Non-pigmented ciliary epithelial cell (primary cell): ENCODE measurements around the gene SYTL1.

Source experiments
- DNase-seq: peaks from one replicate; pipeline ENCODE4 v3.0.0-alpha.2; 2010; ENCODE audit warnings: low read depth

Gene SYTL1

DNA sequence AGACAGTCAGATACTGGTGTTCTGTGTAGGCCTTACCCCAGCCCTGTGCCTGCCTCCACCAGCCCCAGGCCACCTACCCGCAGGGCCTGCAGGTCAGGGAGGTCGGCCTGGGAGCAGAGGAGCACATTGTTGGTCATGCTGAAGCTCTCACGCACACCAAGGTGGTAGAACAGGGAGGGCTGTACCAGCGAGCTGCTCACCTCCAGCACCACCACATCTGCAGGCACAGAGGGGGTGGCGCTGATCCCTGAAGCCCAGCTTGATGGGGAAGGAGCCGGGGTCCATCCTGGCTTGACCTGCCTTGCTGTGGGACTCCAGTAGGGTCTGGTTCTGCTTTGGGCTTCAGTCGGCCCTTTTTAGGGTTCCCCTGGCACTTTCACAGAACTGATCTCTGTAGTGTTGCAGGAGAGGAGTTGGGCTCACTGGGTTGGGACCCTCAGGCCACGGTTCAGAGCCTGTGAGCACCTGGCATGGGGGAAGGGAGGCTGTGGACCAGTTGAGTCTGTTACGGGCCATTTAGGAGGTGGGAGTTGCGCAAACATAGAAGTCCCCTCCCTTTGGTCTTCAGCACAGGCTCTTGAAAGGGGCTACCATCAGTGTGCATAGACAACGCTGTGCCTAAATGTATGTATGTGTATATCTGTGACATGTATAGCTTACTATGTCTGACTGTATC is 23.0 kb downstream of the SYTL1 start:
- no peak for DNase-seq

DNA sequence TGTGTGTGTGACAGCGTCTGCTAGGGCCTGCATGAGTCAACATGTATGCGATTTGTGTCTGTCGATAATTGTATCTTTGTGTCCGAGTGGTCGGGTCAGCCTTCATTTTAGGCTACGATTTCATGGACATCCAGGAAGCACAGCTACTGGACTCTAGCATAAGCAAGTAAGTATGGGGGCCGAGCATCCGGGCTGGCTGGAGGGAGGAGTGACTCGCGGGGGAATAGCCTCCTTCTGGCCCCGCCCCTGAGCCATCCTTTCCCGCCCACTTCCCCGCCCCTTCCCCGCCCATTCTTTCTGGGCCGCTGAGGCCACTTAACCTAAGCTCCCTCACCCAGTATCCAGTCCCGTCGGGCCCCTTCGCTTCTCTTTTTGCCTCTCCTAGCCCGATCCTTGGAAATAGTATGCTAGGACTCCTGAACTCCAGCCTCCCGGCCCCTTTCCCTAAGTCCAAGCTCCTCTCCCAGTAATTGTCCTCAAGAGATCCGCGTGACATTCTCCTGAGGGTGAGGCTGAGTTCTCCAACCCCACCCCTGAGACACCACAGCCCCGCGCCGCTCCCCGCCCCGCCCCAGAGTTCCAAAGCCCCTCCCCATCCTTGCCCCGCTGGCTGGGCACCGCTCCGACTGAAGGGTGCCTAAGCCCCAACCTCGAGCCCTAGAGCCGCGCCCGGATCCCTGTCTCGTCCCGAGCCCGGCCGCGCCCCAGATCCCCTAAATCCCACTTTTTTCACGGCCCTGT is 23.7 kb downstream of the SYTL1 start:
- peak; percentile 50 for DNase-seq

DNA sequence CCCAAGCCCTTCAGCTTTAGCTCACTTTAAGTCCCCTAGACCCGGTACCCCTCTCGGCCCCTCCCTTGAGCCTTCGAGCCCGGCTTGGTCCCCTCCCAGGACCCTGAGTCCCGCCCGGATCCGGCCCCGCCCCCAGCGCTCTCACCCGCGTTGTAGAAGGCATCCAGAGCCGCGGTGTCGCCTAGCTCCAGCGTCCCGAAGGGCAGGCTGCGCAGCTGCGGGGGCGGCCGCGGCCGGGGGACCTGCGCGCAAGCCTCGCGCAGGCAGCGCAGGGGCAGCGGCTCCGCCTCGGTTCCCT is 24.2 kb downstream of the SYTL1 start:
- DNase-seq = no peak

DNA sequence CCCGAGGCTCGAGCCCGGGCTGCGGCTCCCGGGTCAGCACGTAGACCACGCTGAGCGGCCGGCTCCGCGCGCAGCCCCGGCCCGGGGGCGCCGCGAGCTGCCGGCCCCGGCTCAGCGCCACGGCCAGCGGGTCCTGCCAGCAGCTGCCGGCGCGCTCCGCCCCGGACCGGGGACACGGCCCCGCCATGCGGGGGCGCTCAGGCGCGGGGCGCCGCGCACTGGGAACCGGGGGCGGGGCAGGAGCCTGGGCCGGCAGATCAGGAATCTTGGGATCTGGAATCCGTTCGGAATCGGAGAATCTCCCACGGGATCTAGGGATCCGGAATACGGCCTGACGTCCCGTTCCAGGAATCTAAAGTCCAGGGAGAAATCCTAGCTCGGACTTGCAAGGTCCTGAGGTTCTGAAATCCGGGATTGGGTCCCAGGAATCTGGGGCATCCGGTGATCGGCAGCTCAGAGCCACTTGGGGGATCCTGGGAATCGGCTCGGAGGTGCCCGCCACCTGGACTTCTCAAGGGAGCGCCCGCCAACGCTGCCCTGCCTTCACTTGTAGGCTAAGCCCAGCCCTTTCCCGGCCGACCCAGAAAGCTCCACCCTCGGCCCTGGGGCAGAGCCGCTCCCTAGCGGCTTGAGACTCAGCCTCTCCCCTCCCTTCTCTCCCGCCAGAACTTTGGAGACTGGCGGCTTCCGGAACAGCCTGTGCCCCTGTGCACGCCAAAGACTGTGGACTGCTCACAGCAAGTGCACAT is 24.8 kb downstream of the SYTL1 start, which contains the start of gene MAP3K6:
MAP3K6 (minus strand) TSS at position 551 of the 749 bp plus-strand sequence; CDS start at position 187, 364 bp downstream.
- no peak for DNase-seq

DNA sequence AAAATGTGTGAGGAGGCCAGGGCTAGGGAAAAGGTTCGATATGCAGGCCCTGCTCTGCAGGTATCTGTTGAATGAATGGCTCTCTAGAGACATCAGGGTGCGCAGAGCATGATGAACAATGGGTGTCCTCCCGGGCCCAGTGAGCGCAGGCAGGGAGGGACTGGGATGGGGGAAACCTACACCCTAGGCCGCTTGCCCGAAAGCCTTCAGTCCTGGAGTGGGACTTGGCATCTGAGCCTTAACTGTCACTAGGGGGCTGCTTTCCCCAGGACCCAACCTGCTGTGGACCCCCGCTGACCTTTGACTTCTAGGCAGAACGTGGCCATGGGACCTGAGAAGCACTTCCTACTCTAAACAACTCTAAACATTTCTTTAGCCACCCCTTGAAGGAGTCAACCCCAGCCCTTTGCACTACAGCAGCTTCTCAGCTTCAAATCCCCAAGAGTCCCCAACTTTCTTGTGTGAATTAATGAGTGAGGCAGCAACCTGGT is 25.4 kb downstream of the SYTL1 start:
- no peak for DNase-seq

DNA sequence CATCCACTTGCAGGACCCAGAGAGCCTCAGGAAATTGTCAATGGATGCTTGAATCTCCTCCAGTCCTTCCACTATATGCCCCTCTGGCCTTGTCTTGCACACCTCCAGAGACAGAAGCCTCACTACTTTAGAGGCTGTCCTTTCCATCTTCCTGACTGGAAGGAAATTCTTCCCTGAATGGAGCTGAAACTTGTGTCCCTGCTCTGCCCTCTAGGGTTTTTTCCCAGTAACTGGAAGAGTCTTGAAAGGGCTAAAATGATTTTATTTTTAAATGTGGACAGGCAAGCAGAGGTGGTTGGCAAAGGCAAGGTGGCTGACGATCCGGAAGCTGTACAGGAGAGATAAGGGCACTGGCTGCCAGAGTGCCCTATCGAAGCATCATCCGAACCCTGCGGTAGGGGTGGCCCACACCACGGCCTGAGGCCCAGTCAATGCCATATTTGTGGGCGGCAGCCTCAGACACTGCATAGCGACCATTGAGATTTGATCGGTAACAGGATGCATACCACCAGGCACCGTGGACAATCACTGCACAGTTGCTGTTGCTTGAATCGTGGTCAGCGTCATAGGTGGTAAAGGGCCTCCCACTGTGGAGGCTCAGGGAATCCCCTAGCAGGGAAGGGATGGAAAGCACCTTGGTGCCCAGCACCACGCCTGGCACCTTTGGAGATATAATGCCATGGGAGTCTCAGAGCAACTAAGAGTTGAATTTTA is 27.2 kb downstream of the SYTL1 start:
- no peak for DNase-seq

DNA sequence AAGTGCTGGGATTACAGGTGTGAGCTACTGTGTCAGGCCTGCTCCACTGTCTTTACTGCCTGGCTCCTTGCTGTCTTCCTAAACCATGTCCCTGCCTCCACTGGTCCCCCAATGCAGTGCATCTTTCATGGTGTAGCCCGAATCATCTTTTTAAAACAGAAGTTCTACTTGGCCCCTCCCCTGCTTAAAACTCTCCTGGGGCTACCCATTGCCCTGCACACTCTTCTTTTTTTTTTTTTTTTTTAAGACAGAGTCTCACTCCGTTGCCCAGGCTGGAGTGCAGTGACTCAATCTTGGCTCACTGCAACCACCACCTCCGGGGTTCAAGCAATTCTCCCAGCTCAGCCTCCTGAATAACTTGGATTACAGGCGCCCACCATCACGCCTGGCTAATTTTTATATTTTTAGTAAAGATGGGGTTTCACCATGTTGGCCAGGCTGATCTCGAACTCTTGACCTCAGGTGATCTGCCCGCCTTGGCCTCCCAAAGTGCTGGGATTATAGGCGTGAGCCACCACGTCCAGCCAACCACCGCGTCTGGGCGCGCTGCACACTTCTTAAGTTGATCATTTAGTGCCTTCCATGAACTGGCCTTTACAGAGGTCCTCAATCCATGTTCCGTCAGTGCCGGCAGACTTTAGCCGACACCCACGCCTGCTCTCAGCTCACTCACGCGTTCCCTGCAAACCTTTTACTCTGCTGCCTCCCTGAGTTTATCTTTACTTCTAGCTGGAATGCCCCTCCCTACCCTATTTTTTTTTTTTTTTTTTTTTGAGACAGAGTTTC is 30.4 kb downstream of the SYTL1 start:
- no peak for DNase-seq

DNA sequence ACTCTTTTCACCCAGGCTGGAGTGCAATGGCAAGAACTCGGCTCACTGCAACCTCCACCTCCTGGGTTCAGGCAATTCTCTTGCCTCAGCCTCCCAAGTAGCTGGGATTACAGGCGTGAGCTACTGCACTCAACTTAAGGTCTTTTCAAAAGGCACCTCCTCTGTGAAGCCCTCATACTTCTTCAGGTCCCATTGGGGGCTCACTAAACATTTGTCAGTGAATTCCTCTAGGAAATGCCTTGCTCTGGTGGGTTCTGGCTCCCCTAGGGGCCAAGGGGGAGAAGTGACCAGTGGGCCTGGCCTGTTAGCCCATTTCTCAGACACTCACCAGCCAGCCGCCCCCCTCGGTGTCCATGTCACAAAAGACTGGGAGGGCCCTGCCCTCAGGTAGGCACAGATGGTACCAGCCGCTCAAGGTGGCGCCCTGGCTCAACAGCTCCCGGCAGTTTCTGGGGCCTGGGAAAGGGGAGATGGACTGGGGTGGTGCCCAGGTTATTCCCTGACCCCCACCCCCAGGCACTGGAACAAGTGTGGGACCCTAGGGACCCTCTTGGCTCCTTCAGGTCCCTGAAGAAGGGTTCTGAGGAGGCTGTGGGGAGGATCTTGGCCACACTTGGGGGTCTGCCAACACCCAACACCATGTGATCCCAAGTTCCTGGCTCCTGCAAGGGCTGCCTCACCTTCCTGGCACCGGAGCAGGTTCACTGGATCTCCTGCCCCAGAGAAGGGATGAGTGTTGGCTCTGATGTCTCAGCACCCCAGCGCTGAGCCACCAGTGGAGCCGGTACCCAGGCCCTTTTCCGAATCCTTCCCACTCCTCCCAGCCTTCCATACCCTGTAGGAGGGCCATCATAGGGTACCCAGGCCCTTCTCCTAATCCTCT is 31.2 kb downstream of the SYTL1 start:
- DNase-seq = no peak

DNA sequence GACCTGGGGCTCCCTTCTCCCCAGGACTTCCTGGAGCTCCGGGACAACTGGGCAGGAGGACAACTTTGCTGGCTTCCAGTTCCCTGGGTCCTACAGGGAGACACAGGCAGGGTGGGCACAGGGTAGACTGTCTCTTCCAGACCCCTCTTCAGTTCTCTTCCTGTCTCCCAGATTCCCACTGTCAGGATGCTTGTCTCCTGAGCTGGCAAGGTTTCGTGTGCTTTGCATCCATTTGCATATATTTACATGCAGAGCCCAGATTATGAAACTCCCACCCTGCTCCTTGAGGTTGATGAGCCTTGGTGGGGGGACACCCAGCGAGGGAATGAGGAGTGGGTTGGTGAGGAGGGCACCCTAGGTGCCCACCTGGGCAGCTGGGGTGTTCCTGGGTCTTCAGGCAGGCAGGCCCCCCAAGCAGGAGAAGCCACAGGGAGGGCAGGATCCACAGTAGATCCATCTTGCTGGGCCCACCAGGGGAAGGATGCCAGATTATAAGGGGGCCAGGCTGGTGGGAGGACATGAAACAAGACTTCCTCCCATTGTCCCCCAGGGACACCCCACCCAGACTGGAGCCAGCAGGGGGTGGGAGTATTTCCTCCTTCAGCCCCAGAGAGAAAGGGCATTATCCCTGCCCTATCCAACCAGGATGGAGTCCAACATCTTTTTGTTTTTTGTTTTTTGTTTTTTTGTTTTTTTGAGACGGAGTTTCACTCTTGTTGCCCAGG is 32.7 kb downstream of the SYTL1 start, which contains the start of gene FCN3:
FCN3 (minus strand) TSS at position 463 of the 725 bp plus-strand sequence; CDS start at position 457, 6 bp downstream.
- no peak for DNase-seq

DNA sequence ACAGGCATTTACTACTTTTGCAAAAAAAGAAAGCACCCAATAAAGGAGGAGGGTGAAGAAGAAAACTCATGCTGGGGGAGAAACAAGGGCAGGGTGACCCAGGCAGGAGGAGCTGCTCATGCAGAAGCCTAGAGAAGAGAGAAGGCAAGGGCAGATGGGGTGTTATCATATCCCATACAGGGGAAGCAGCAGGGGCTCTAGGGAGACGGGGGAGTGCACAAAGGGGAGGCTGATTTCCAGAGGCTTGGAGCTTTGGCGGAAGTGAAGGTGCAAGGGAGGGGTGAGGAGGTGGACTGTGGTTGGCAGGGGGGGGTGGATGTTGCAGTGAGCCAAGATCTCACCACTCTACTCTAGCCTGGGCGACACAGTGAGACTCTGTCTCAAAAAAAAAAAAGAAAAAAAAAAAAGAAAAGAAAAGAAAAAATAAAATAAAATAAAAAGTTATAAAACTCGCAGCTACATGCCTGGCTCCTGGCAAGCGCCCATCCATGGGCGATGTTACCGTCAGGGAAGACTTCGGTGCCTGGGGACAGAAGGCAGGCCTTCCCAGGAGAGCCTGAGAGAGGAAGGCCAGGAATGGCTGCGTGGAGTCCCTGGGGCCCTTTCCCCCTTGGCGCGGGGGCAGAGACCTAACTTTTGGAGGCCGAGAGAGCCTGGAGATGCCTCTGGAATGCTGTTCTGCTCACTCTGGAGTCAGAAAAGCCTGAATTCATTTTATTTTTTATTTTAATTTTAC is 36.1 kb downstream of the SYTL1 start:
- no peak for DNase-seq

DNA sequence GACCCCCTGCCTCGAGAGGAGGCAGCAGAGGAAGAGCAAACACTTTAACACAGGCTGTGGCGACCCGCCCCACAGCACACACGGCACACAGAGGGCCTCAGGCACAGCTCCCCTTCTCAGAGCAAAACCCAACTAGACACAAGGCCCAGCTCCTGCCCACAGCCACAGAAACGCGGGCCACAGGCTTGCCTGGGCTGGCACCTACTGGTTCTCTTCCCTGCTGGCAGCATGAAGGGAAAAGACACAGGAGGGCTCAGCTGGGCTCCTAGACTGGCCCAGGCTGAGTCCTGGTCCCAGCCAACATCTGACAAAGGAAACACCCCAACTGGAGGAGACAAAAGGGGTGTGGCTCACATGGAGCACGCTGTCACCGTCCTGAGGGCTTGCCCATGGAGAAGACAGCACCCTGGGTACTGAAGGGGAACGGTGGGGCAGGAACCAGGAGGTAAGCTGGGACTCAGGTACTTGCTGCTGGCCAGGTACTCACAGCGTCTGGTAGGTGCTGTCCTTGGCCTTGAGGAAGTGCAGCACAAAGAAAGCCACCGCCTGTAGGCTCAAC is 37.8 kb downstream of the SYTL1 start:
- DNase-seq = no peak

DNA sequence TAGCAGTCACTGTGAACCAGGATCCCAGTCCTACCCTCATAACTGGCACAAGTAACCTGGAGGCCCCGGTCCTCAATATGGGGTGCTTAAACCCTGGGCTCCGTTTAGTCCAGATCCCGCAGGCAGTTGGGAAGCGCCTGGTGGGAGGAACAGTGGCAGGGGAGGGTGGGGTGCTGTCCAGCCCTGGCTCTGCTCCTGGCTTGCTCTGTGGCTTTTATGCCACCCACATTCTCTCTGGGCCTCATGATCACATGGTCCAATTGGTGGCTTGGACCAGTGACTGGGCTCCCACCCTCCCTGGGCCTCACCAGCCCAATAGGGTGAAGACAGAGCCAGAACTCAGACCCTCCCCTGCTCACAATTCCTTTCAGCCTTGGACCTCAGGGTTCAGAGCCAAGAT is 38.4 kb downstream of the SYTL1 start:
- DNase-seq = no peak

DNA sequence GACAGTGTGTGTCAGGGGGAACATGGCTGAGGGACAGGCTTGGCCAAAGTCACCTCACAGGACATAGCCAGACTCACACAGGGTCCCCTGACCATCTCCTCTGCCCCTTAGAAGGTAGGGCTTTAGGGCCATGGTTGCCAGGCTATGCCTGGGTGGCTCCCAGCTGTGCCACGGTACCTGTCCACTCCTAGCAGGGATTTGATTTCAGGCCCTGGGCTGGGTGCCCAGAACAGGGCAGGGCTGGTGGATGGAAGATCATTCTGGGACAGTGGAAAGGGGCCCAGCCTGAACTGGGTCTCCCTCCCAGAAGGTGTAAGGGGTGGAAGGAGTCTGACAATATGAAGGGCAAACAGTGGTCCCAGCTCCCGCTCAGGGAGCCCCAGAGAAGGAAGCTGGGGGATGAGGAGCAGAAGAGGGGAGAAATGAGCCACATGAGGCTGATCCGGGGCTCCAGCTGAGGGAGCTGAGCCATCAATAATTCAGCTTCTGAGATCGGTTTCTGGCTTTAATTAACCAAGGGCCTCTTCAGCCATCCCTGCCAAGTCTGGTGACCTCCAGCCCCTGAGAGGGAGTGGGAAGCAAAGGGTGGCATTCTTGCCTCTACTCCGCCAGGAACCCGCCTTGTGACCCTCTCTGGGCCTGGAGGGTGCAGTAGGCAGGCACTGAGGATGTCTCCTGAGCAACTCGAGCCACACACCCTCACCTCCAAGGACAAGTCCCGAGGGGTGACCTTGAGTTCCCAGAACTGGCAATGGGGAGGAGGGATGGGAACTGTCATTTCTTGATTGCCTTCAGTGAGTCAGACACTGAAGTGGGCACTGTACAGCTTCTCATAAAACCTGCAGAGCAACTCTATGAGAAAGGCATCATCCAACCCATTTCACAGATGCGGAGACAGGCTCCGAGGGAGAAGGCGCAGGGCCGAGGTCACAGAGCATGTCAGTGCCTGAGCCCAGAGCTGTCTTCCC is 39.2 kb downstream of the SYTL1 start:
- no peak for DNase-seq

DNA sequence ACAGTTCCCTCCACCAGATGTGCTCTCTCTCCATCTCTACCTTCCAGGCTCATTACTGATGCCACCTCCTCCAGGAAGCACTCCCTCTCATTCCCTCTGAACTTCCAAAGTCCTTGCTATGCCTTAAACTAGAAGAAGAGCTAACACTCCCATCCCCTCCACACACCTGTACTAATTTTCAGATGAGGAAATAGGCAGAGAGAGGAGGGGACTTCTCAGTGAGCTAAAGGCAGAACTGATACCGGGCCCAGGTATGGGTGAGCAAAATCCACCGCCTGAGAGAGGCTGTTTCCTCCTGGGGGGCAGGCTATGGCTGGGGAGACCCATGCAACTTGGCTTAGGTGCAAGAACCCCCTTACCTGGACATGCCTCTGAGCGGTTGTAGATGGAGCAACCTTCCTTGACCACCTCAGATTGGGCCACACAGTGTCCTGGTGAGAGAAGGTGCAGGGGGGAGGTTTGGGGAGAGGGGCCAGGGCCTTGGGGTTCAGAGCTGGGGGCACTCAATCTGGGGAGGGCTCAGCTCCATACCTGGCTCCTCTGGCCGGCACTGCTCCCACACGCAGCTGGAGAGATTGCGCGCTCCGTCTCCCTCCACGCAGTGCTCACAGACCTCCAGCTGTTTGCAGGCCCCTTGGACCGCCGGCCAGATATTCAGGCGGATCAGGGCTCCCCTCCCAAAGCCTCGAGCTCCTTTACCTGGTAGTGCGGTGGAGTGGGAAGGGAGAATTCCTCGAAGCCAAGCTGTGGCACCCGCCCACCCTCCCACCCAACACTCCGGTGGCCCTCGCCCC is 40.3 kb downstream of the SYTL1 start:
- DNase-seq = no peak

DNA sequence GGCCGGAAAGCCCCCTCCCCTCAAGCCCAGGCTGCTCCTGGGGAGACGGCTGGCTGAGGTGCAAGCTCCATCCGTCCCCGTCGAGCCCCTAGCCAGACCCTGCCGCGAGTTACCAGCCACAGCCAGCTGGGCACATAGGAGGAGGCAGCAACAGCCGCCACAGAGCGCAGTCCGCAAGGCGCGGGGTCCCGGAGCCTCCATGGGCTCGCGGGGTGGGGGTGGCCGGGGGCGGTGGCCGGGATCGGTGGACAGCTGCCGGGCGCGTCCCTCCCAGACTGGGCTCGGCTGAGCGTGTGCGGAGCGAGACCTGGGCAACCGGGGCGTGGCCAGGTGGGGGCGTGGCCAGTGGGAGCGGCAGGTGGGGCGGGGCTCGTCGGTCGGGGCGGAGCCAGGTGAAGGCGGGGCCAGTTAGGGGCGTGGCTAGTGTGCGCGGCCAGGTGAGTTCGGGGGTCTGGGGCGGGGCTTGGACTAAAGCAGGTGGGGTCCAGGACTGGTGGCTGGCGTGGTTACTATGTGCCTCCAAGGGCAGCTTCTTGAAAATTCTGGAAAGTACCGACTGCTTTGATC is 41.3 kb downstream of the SYTL1 start, which contains the start of gene CD164L2:
CD164L2 (minus strand) TSS at position 295 of the 567 bp plus-strand sequence; CDS start at position 201, 94 bp downstream.
- DNase-seq = no peak

DNA sequence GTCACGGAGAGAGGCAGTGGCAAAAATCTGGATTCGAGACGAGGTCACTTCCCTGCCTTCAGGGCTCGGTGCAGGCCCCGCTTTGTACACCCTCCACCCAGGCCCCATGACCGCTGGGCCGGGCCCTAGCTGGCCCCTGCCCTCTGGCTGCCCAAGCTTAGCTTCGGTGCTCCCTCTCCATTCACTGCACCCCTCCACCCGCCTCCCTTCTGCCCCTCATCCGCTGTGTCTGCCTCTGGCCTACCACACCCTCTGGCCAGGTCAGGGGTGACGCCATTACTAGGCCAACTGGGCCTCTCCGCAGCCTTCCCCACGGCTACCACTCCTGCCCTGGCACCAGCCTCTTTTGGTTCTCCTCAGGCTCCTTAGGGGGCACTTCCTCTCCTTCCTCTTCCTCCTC is 41.8 kb downstream of the SYTL1 start:
- DNase-seq = no peak
